Articular chondrocyte of knee joint (primary cell): Measurements from ENCODE around the gene HLA-DQA2. TPM values are rescaled to one million over a fixed set of nuclear protein-coding genes. Genes with fewer than 3 reads are reported as not detected.

Experiments used
- small RNA-seq: library from RNA; depleted of rRNA; stranded (forward); fragments of <200 nt; gene quantifications from one replicate; pipeline ENCODE3, GENCODE V24; 2012
- total RNA-seq: library from RNA; depleted of rRNA; stranded (reverse); fragments of >200 nt; gene quantifications from 2 replicates; pipeline ENCODE4 v1.2.3, GENCODE V29; 2012

HLA-DQA2 gene
- not detected in 2 replicates for total RNA-seq

GRCh38 chr6:32741031-32741960, at the start of gene HLA-DQA2:
Gene HLA-DQA2 (plus strand): TSS chr6:32741391. CDS start chr6:32741444, 53 bp downstream.

GRCh38 chr6:32763421-32763820, 22.2 kb downstream of the HLA-DQA2 start, which contains the start of gene HLA-DQB2:
Gene HLA-DQB2 (minus strand): TSS chr6:32763532. CDS start chr6:32763470, 62 bp downstream.

Small RNA genes within 50 kb of the gene (small RNA-seq; reads per million reads assigned to genes)
- gene MIR3135B, result not detected

Other genes starting within 250 kb of the HLA-DQA2 start
- 0.32 TPM in 1 of 2 replicates, not detected in the other for gene HLA-DRB5, start 211.1 kb upstream of the HLA-DQA2 start, total RNA-seq
- gene HLA-DRB1, start 151.5 kb upstream of the HLA-DQA2 start, total RNA-seq, result 0.86 TPM in 1 of 2 replicates, not detected in the other
- not detected in 2 replicates for gene HLA-DQA1, start 104.0 kb upstream of the HLA-DQA2 start, total RNA-seq
- 0.32 TPM in 1 of 2 replicates, not detected in the other for gene HLA-DQB1, start 74.7 kb upstream of the HLA-DQA2 start, total RNA-seq
- not detected in 2 replicates for gene HLA-DQB2, start 22.1 kb downstream of the HLA-DQA2 start, total RNA-seq
- 0.32 TPM in 1 of 2 replicates, not detected in the other for gene HLA-DOB, start 75.6 kb downstream of the HLA-DQA2 start, total RNA-seq
- gene TAP2, start 97.3 kb downstream of the HLA-DQA2 start, total RNA-seq, result 10.5 and 17.1 TPM in 2 replicates
- gene PSMB8, start 102.7 kb downstream of the HLA-DQA2 start, total RNA-seq, result 58.8 and 68.6 TPM in 2 replicates
- 25.0 and 34.9 TPM in 2 replicates for gene TAP1, start 112.3 kb downstream of the HLA-DQA2 start, total RNA-seq
- 19.3 and 23.8 TPM in 2 replicates for gene PSMB9, start 112.8 kb downstream of the HLA-DQA2 start, total RNA-seq
- gene HLA-DMB, start 199.6 kb downstream of the HLA-DQA2 start, total RNA-seq, result 0.11 TPM in 1 of 2 replicates, not detected in the other
- 6.0 and 8.6 TPM in 2 replicates for gene HLA-DMA, start 211.7 kb downstream of the HLA-DQA2 start, total RNA-seq
- 133 and 138 TPM in 2 replicates for gene BRD2, start 227.2 kb downstream of the HLA-DQA2 start, total RNA-seq